Smooth muscle cell (in vitro differentiated cells): ENCODE data around the gene B4GALT1. TPM values are rescaled to one million over a fixed set of nuclear protein-coding genes. Genes with fewer than 3 reads are reported as not detected.
A peak's percentile ranks its signal among the peaks of the same experiment; 100 is the strongest.

Source experiments
- DNase-seq: peaks from one replicate; lab custom pipeline; 2025; ENCODE audit not compliant: unreplicated experiment; lab: John Stamatoyannopoulos, UW
- H2AFZ ChIP-seq: fragments of 200-600 bp; sonication (generic); 2 replicates; pipeline ENCODE4 v1.6.0; 2016; ENCODE audit warnings: antibody characterized with exemption, low read depth, mild to moderate bottlenecking
- H3F3A ChIP-seq: fragments of 200-600 bp; sonication (generic); 2 replicates; pipeline ENCODE4 v1.6.0; 2017; ENCODE audit warnings: antibody characterized with exemption, low read depth
- H3K27ac ChIP-seq: fragments of 200-600 bp; sonication (generic); 2 replicates; pipeline ENCODE4 v1.5.1; 2016; ENCODE audit warnings: low read depth, mild to moderate bottlenecking
- H3K27me3 ChIP-seq: fragments of 200-600 bp; sonication (generic); 2 replicates; pipeline ENCODE4 v1.6.1; 2016; ENCODE audit warnings: low read depth, mild to moderate bottlenecking
- H3K36me3 ChIP-seq: fragments of 200-600 bp; sonication (generic); 2 replicates; pipeline ENCODE4 v1.5.1; 2016; ENCODE audit warnings: low read depth
- H3K4me1 ChIP-seq: fragments of 200-600 bp; sonication (generic); 2 replicates; pipeline ENCODE4 v1.5.1; 2016; ENCODE audit warnings: low read depth
- H3K4me2 ChIP-seq: fragments of 200-600 bp; sonication (generic); 2 replicates; pipeline ENCODE4 v1.6.0; 2016; ENCODE audit warnings: mild to moderate bottlenecking
- H3K4me3 ChIP-seq: fragments of 200-600 bp; sonication (generic); 2 replicates; pipeline ENCODE4 v1.5.1; 2016; ENCODE audit warnings: mild to moderate bottlenecking
- H3K79me2 ChIP-seq: fragments of 200-600 bp; sonication (generic); 2 replicates; pipeline ENCODE4 v1.6.0; 2016; ENCODE audit warnings: low read depth, mild to moderate bottlenecking
- H3K9ac ChIP-seq: fragments of 200-600 bp; sonication (generic); 2 replicates; pipeline ENCODE4 v1.6.0; 2016; ENCODE audit warnings: low read depth
- H3K9me3 ChIP-seq: fragments of 200-600 bp; sonication (generic); replicated peaks from 2 replicates; pipeline ENCODE4 v1.5.1; 2016; ENCODE audit warnings: low read depth
- H4K20me1 ChIP-seq: fragments of 200-600 bp; sonication (generic); 2 replicates; pipeline ENCODE4 v1.6.0; 2016; ENCODE audit warnings: low read depth
- WGBS: methylation state at CpG from one replicate; pipeline ENCODE4 v1.1.7; 2016; ENCODE audit warnings: low lambda C conversion rate; 5-methylcytosine and 5-hydroxymethylcytosine counted together
- polyA plus RNA-seq: library from polyadenylated mRNA; unstranded; fragments of >200 nt; fragmentation: Nextera tagmentation; extraction: Ambion mirVana; gene quantifications from 2 replicates; pipeline ENCODE4 v1.2.1, GENCODE V29; 2016
- total RNA-seq: library from RNA; depleted of rRNA; stranded (reverse); fragments of >200 nt; gene quantifications from 2 replicates; pipeline ENCODE4 v1.2.3, GENCODE V29; 2014
- TF ChIP-seq, protein P1 (sequence below): fragments of 200-600 bp; sonication (generic); IDR thresholded peaks from 2 replicates; pipeline ENCODE4 v1.5.1; 2017; ENCODE audit warnings: borderline replicate concordance, mild to moderate bottlenecking, antibody characterized with exemption; ENCODE audit not compliant: insufficient read depth, poor library complexity, severe bottlenecking

The B4GALT1 gene
- total and polyA plus RNA-seq, 2 experiments from 2014 or later: 49.2 to 56.3 TPM

DNA sequence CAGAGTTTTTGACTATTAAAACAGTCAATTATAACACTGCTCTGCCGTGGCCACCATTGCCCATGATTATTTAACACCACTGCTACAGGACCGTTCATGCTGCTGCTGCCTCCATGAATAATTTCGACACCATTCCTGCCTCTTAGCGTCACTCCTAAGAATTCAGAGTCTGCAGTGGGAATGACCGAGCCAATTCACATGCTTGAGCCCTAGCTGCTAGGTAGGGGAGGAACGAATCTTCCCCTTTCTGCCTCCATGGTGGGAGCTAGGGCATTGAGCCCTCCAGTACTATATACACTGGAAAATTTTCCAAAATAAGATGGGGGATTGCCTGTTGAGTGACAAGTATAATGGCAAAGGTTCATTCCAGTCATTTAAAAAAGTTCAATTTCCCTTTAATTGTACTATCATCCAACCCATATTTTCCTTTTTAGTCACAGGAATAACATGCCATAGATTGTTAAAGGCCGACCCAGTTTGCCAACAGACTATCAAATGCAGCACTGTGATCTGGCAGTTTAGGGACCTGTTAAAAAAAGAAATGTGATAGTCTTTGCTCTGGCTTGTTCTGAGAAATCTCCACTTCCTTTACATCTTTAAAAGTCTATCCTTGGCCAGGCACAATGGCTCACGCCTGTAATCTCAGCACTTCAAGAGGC, 13.5 kb upstream of the B4GALT1 start:
- WGBS: 60% methylated on average over 8 of the region's 8 CpGs
- H3K79me2 ChIP-seq: no peaks in the 10 kb centered on the region
- no peaks in the 10 kb centered on the region for H3K27me3 ChIP-seq
- no peaks in the 10 kb centered on the region for H4K20me1 ChIP-seq
- no peaks in the 10 kb centered on the region for H3K4me1 ChIP-seq
- H3K36me3 ChIP-seq: no peaks in the 10 kb centered on the region
- no peak overlapping the region for H3K4me2 ChIP-seq
- DNase-seq: no peak
- H3K4me3 ChIP-seq: no peak overlapping the region
- H2AFZ ChIP-seq: no peak overlapping the region
- H3K9me3 ChIP-seq: no peaks in the 10 kb centered on the region
- TF ChIP-seq, protein P1, sequence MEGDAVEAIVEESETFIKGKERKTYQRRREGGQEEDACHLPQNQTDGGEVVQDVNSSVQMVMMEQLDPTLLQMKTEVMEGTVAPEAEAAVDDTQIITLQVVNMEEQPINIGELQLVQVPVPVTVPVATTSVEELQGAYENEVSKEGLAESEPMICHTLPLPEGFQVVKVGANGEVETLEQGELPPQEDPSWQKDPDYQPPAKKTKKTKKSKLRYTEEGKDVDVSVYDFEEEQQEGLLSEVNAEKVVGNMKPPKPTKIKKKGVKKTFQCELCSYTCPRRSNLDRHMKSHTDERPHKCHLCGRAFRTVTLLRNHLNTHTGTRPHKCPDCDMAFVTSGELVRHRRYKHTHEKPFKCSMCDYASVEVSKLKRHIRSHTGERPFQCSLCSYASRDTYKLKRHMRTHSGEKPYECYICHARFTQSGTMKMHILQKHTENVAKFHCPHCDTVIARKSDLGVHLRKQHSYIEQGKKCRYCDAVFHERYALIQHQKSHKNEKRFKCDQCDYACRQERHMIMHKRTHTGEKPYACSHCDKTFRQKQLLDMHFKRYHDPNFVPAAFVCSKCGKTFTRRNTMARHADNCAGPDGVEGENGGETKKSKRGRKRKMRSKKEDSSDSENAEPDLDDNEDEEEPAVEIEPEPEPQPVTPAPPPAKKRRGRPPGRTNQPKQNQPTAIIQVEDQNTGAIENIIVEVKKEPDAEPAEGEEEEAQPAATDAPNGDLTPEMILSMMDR: no peak
- H3K27ac ChIP-seq: peak overlapping the region; percentile 50
- no peak overlapping the region for H3K9ac ChIP-seq
- no peaks in the 10 kb centered on the region for H3F3A ChIP-seq

GRCh38 chr9:33178972-33179697, 12.0 kb upstream of the B4GALT1 start:
- WGBS: 89% methylated on average over 3 of the region's 3 CpGs
- H3K9me3 ChIP-seq: no peaks in the 10 kb centered on the region
- no peaks in the 10 kb centered on the region for H3F3A ChIP-seq
- H3K4me2 ChIP-seq: no peak overlapping the region
- H4K20me1 ChIP-seq: no peaks in the 10 kb centered on the region
- no peak overlapping the region for H3K4me3 ChIP-seq
- H3K36me3 ChIP-seq: no peaks in the 10 kb centered on the region
- H3K9ac ChIP-seq: no peak overlapping the region
- TF ChIP-seq, protein P1: no peak
- H3K27ac ChIP-seq: no peak overlapping the region
- H3K4me1 ChIP-seq: no peaks in the 10 kb centered on the region
- H3K79me2 ChIP-seq: no peaks in the 10 kb centered on the region
- no peak overlapping the region for H2AFZ ChIP-seq
- no peak for DNase-seq
- no peaks in the 10 kb centered on the region for H3K27me3 ChIP-seq

DNA sequence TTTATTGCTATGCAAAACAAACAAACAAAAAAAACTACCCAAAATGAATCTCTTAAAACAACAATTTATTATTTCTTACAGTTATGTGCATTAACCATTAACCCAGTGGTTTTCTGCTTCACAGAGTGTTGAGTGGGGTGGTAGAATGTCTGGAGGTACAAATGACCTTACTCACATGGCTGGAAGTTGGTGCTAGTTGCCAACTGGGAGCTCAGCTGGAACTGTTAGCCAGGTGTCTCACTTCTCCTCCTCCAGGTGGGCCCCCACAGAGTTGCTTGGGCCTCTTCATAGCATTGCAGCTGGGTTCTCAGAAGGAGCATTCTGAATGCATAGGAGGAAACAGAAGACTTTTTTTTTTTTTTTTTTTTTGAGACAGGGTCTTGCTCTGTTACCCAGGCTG, 10.5 kb upstream of the B4GALT1 start:
- H3K4me3 ChIP-seq: no peak overlapping the region
- DNase-seq: no peak
- no peak overlapping the region for H3K9ac ChIP-seq
- no peaks in the 10 kb centered on the region for H4K20me1 ChIP-seq
- H3K79me2 ChIP-seq: no peaks in the 10 kb centered on the region
- no peaks in the 10 kb centered on the region for H3K27me3 ChIP-seq
- H3K4me1 ChIP-seq: no peaks in the 10 kb centered on the region
- no peak overlapping the region for H3K4me2 ChIP-seq
- TF ChIP-seq, protein P1: no peak
- H2AFZ ChIP-seq: no peak overlapping the region
- H3K9me3 ChIP-seq: no peaks in the 10 kb centered on the region
- no peaks in the 10 kb centered on the region for H3K36me3 ChIP-seq
- no peak overlapping the region for H3K27ac ChIP-seq
- no peaks in the 10 kb centered on the region for H3F3A ChIP-seq
